ENCODE measurements around the gene EVL.
"Not testable (repeated sequence)": the region's sequence is repeated elsewhere in the genome, so short reads cannot be mapped to it uniquely, and the experiment has no call there.

The EVL gene

DNA sequence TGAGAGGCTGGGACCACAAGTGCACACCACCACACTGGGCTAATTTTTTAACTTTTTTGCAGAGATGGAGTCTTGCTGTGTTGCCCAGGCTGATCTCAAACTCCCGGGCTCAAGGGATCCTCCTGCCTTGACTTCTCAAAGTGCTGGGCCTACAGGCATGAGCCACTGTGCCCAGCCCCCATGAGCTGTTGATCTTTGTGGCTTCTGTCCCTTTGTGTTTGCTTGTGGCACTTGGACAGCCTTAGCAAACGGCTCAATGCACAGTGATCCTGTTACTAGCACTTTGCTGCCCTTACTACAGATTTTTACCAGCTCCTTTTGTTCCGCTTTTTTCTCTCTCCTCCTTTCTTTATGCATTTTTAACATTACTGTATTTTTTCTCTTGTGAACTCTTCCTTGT, 25.3 kb upstream of the EVL start:
- DNase-seq: no peak

GRCh38 chr14:100041271-100041670, 24.0 kb upstream of the EVL start:
- no peak for DNase-seq

DNA sequence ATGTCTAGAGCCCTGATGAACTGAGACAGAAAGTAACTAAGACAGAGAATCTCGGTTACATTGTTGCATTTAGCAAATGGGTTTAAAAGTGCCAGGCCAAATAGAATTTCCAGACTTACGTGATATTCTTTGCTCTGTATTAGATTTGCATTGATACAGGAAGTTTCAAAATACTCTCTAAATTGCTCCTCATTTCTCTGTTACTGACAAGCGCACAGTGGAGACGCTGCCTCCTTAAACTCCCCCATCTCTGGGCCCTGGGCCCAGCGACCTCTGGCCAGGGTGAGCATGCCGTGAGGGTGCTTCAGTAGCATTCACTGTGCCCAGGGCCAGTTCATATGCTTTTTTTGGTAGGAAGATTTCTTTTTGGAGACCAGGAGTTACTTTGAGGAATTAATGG, 22.9 kb upstream of the EVL start:
- no peak for DNase-seq

GRCh38 chr14:100045642-100046344, 19.4 kb upstream of the EVL start:
- DNase-seq: no peak

- no peak for DNase-seq
Observed at GRCh38 chr14:100047600-100047999, 17.6 kb upstream of the EVL start.

DNA sequence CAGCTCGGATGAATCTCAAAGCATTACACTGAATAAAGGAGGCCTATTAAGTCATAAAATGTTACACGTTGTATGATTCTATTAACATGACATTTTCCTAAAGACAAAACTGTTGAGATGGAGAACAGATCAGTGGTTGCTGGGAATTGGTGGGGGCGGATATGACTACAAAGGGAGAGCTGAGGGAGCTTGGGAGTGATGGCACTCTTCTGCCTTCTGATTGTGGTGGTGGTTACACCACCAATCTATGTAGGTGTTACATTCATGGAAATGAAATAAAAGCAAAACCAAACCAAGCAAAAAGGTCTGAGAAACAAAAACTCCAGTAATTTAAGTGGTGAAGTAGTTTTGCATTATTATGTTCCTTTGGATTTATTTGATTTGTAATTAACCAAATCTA, 16.4 kb upstream of the EVL start:
- no peak for DNase-seq

DNA sequence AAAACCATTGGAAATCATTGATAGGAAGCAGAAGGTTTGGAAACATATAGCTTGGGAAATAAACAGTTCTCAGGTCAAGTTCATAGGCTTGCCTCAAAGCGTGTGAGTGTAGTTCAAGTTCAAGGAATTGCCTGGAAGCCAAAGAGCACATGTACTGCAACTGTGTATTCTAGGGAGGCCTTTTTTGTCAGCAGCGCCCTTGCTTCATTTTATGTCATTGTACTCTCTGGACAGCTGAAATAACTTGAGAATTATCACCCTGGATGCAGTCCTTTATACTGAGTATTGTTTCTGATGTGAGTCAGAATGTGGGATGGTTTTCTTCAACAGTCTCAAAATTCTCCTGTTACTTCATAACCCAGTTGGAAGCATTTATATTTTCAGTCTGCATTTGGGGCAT, 16.0 kb upstream of the EVL start:
- no peak for DNase-seq

DNA sequence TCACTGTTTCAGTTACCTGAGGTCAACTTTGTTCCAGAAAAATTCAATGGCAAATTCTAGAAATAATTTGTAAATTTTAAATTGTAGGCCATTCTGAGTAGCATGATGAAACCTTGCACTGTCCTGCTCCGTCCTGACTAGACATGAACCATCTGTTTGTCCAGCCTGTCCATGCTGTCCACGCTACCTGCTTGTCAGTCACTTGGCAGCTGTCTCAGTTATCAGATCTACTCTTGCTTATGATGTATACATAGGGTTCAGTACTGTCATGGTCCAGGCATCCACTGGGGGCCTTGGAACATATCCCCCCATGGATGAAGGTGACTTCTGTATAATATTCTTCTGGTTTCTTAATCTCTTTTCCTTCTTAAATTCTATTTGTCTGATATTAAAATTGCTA, 14.1 kb upstream of the EVL start:
- no peak for DNase-seq

DNA sequence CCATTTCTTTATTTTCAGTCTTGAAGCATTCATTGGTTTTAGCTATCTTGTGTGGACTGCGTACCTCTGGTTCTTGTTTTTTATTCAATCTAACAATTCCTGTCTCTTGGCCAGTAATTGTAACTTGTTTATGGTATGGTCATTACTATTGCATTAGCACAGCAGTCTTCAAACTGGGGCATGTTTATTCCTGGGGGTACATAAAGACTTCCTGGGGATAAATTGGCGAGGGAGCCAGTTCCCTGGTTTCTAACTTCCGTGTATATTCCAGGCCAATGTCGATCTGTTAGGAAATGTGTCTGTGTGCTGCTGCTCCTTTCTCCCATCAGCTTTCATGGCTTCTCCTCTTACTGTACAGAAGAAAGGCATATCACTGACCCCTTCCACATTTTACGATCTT, 13.7 kb upstream of the EVL start:
- no peak for DNase-seq

GRCh38 chr14:100052819-100053218, 12.4 kb upstream of the EVL start:
- no peak for DNase-seq

GRCh38 chr14:100054316-100055075, 10.7 kb upstream of the EVL start:
- DNase-seq: no peak

DNA sequence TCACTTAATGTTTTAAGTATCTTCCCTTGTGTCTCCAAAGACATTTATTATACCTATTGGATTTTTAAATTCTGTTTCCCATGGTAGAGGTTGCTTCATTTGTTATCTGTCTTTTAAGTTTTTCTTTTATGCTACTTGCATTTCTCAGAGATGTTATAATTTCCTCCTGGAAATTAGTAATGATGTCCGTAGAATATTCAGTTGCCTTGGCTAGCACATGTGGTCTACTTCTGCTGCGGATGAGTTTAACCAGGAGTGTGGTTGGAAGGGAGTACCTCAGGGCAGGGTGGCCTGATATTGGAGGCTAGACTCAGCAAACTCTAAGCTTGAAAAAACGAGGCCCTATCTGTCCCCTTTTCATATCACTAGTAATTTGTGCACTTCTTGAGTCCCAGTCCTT, 8.8 kb upstream of the EVL start:
- no peak for DNase-seq

DNA sequence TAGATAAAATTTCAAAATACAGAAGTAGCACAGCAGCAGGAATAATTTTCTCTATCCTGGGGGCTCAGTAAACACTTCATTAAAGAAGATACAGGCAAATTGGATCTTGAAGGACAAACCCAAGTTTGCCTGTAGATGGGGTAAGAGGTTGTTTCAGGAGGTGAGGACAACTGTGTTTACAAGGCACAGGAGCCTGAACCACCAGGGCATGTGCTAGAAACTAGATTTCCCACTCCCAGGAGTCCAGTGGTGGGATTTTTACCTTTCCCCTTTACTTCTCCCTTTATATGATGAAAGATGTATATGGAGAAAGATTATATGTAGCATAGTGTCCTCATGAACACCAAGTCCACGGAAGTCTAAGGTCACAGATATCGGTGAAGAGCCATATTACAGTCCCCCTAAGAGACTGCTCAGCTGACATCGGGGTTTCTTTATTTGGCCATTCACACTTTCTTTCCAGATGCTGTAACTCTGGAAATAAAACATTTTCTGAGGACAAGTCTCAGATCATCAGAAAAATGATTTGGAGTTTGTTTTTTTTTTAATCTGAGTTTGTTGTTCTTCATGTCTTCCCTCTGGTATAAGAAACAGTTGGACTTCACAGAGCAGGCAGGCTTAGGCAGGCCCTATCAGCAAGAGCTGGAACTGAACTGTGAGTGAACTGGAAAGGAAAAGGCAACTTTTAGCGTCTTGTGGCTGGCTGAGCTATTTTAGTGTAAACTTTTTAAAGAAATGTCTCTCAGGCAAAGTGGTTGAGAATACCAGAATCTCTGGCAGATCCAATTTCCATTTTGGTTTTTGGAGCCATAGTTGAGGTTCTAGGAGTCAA, 8.0 kb upstream of the EVL start:
- DNase-seq: no peak

- DNase-seq: no peak
Observed at GRCh38 chr14:100058777-100059437, 6.3 kb upstream of the EVL start.

GRCh38 chr14:100059438-100059781, 5.8 kb upstream of the EVL start:
- DNase-seq: no peak

GRCh38 chr14:100060760-100061159, 4.5 kb upstream of the EVL start:
- DNase-seq: no peak

DNA sequence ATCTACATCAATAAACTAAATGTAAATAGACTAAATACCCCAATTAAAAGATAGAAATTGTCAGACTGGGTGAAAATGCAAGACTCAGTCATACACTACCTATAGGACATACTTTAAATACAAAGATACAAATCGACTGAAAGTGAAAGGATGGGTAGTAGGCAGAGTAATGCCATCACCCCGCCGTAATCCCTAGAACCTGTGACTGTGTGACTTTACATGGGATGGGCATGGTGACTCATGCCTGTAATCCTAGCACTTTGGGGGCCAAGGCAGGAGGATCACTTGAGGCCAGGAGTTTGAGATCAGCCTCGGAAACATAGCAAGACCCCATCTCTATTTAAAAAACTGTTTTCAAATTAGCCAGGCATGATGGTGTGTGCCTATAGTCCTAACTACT, 2.6 kb upstream of the EVL start:
- no peak for DNase-seq

- no peak for DNase-seq
Observed at GRCh38 chr14:100063314-100063941, 1.8 kb upstream of the EVL start.

- DNase-seq: not testable (repeated sequence)
Observed at GRCh38 chr14:100064335-100065092, 708 bp upstream of the EVL start.

- peak; percentile 81 for DNase-seq
Observed at GRCh38 chr14:100065942-100066574, 836 bp downstream of the EVL start.

- DNase-seq: no peak
Observed at GRCh38 chr14:100066962-100067361, 1.7 kb downstream of the EVL start.

DNA sequence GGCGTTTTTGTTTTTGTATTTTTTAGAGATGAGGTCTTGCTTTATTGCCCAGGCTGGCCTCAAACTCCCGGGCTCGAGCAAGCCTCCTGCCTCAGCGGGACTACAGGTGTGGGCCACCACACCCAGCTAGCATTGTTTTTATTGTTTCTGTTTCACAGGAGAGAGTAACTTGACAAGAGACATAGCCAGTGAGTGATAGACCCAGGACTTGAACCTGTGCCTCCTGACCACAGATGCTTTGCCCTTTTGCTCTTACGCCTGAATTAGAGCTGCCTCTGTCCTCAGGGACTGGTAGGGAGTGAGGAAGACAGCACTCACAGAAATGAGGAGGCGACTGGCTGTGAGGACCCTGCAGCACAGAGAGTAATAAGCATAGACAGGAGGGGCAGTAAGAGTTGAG, 2.3 kb downstream of the EVL start:
- no peak for DNase-seq

Measured in activated gamma-delta T cell treated with Interleukin-2 at 50 U/mL for 16 hours (primary cell).